Ishikawa (cell line): ENCODE measurements around the gene RASIP1.

Experiments used
- CEBPB ChIP-seq: IDR thresholded peaks from 2 replicates; pipeline ENCODE4 v1.6.1; 2012
- CREB1 ChIP-seq: IDR thresholded peaks from 2 replicates; pipeline ENCODE4 v1.6.1; 2012; ENCODE audit warnings: low read depth
- EGR1 ChIP-seq: IDR thresholded peaks from 2 replicates; pipeline ENCODE4 v1.6.1; 2012
- EP300 ChIP-seq: IDR thresholded peaks from 2 replicates; pipeline ENCODE4 v1.6.1; 2012; ENCODE audit warnings: borderline replicate concordance
- FOXM1 ChIP-seq: IDR thresholded peaks from 2 replicates; pipeline ENCODE4 v1.6.1; 2012; ENCODE audit warnings: low read depth, borderline replicate concordance
- TAF1 ChIP-seq: IDR thresholded peaks from 2 replicates; pipeline ENCODE4 v1.6.1; 2012; ENCODE audit warnings: low read depth, mild to moderate bottlenecking
- TCF12 ChIP-seq: IDR thresholded peaks from 2 replicates; pipeline ENCODE4 v1.6.1; 2012; ENCODE audit warnings: low read depth
- USF1 ChIP-seq: IDR thresholded peaks from 2 replicates; pipeline ENCODE4 v1.6.1; 2012
- YY1 ChIP-seq: IDR thresholded peaks from 2 replicates; pipeline ENCODE4 v1.6.1; 2012; ENCODE audit warnings: low read depth

GRCh38 chr19:48740164-48740972 lies at the start of gene RASIP1:
- no peak for TF ChIP-seq EP300
- no peak for TF ChIP-seq TAF1
- no peak for TF ChIP-seq CEBPB
- TF ChIP-seq FOXM1: no peak
- no peak for TF ChIP-seq YY1
- no peak for TF ChIP-seq USF1
- TF ChIP-seq CREB1: no peak
- no peak for TF ChIP-seq EGR1
- no peak for TF ChIP-seq TCF12
